DMS53 (cell line): ENCODE results near the gene LLGL2.

Experiments
- DNase-seq: peaks from one replicate; lab custom pipeline; 2025; lab: John Stamatoyannopoulos, UW

LLGL2 gene

GRCh38 chr17:75523647-75524046 is 1.9 kb upstream of the LLGL2 start:
- DNase-seq, result no peak

- no peak for DNase-seq
These were observed 1.1 kb upstream of the LLGL2 start for GRCh38 chr17:75524269-75524969.

GRCh38 chr17:75525806-75526554 is 483 bp downstream of the LLGL2 start:
- DNase-seq, result peak; percentile 82

- DNase-seq, result peak; percentile 62
These were observed 1.2 kb downstream of the LLGL2 start for GRCh38 chr17:75526555-75527270.

GRCh38 chr17:75530837-75531720 is 5.6 kb downstream of the LLGL2 start:
- DNase-seq, result no peak

- DNase-seq, result no peak
These were observed 6.2 kb downstream of the LLGL2 start for GRCh38 chr17:75531721-75532072.

- DNase-seq, result no peak
These were observed 9.6 kb downstream of the LLGL2 start for GRCh38 chr17:75535119-75535537.

GRCh38 chr17:75535871-75536270 is 10.4 kb downstream of the LLGL2 start:
- DNase-seq, result no peak

- no peak for DNase-seq
These were observed 10.9 kb downstream of the LLGL2 start for GRCh38 chr17:75536366-75536765.

GRCh38 chr17:75539967-75540729 is 14.7 kb downstream of the LLGL2 start:
- DNase-seq, result no peak

- no peak for DNase-seq
These were observed 15.5 kb downstream of the LLGL2 start for GRCh38 chr17:75540923-75541503.

- no peak for DNase-seq
These were observed 16.7 kb downstream of the LLGL2 start for GRCh38 chr17:75542229-75542628.

- DNase-seq, result no peak
These were observed 17.3 kb downstream of the LLGL2 start for GRCh38 chr17:75542728-75543336.

- DNase-seq, result no peak
These were observed 18.8 kb downstream of the LLGL2 start for GRCh38 chr17:75544250-75544649.

GRCh38 chr17:75546181-75546580 is 20.7 kb downstream of the LLGL2 start:
- no peak for DNase-seq

- no peak for DNase-seq
These were observed 21.6 kb downstream of the LLGL2 start for GRCh38 chr17:75547091-75547490.

- DNase-seq, result no peak
These were observed 23.3 kb downstream of the LLGL2 start for GRCh38 chr17:75548813-75549212.

- peak; percentile 91 for DNase-seq
These were observed 24.0 kb downstream of the LLGL2 start for GRCh38 chr17:75549246-75550138.

GRCh38 chr17:75550139-75550465 is 24.6 kb downstream of the LLGL2 start:
- no peak for DNase-seq

GRCh38 chr17:75551266-75551665 is 25.8 kb downstream of the LLGL2 start:
- DNase-seq, result no peak
